Astrocyte (in vitro differentiated cells and primary cell): ENCODE measurements around the gene ATP10A.

Source experiments
- CTCF ChIP-seq: IDR thresholded peaks from 2 replicates; pipeline ENCODE4 v1.5.1; 2011; ENCODE audit warnings: low read depth, mild to moderate bottlenecking, inconsistent platforms, low read length, moderate library complexity; ENCODE audit not compliant: insufficient read depth
- EZH2 ChIP-seq: IDR thresholded peaks from 2 replicates; pipeline ENCODE4 v1.6.1; 2012; ENCODE audit warnings: mild to moderate bottlenecking, low read length, inconsistent platforms; ENCODE audit not compliant: insufficient read depth

GRCh38 chr15:25640381-25640780, 222.7 kb downstream of the ATP10A start:
- no peak for TF ChIP-seq CTCF
- TF ChIP-seq EZH2 = no peak
